ENCODE measurements around the gene ZFHX3. TPM values are rescaled to one million over a fixed set of nuclear protein-coding genes. Genes with fewer than 3 reads are reported as not detected.

ZFHX3 gene
- total and polyA plus RNA-seq, 2 donors (not counting 1 experiment from before 2014, with no cell fraction given): 0.54 to 6.6 TPM

GRCh38 chr16:72905581-72905980 is 142.3 kb downstream of the ZFHX3 start:
- 79% methylated on average over 3 of the region's 4 CpGs for WGBS (ENCODE audit: insufficient coverage)
- POLR2A ChIA-PET: no interaction called here
- Mint-ChIP-seq H3K27ac (no peak overlapping the region), H3K9me3 (ENCODE audit: insufficient read depth) (no peaks in the 10 kb centered on the region), H3K4me3 (no peak overlapping the region), H3K27me3 (no peaks in the 10 kb centered on the region), H3K4me1 (peaks cover 10% of the 10 kb centered on the region)
- intact Hi-C loops (cut with micrococcal nuclease): no loop called here
- Histone ChIP-seq H3K4me2 (replicated peaks; ENCODE audit: low read depth, low read length, poor library complexity, severe bottlenecking) (no peak overlapping the region), H4K20me1 (ENCODE audit: control insufficient read depth, insufficient read depth, low read length, poor library complexity, severe bottlenecking) (no peaks in the 10 kb centered on the region), H3K79me2 (ENCODE audit: control insufficient read depth, insufficient read depth, low read length) (no peaks in the 10 kb centered on the region), H2AFZ (ENCODE audit: insufficient read depth, low read depth, low read length, poor library complexity, severe bottlenecking) (no peak overlapping the region), H3K9ac (ENCODE audit: low read length) (no peak overlapping the region), H3K27ac (ENCODE audit: low read length in 2 of 2) (no peak overlapping the region), H3K27me3 (replicated peaks in 1 of 4; ENCODE audit: control extremely low read depth in 1 of 4, control insufficient read depth in 3 of 4, insufficient read depth in 4 of 4, low read length in 3 of 4) (no peaks in the 10 kb centered on the region), H3K4me3 (ENCODE audit: control extremely low read depth in 1 of 5, extremely low read depth in 1 of 5, insufficient read depth in 1 of 5, low read depth in 2 of 5, low read length in 4 of 5) (no peak overlapping the region), H3K4me1 (ENCODE audit: control insufficient read depth in 2 of 2, insufficient read depth in 2 of 2, low read length in 2 of 2) (no peaks in the 10 kb centered on the region), H3K9me3 (ENCODE audit: control extremely low read depth in 1 of 3, control insufficient read depth in 2 of 3, insufficient read depth in 1 of 3, low read length in 2 of 3) (no peaks in the 10 kb centered on the region), H3K36me3 (replicated peaks in 1 of 2; ENCODE audit: control extremely low read depth in 1 of 2, control insufficient read depth in 1 of 2, extremely low read depth in 1 of 2, insufficient read depth in 2 of 2, low read length in 1 of 2) (no peaks in the 10 kb centered on the region)
- DNase-seq: no peak
- CTCF ChIA-PET: no interaction called here
- no peak for ATAC-seq (ENCODE audit: low read depth)
- TF ChIP-seq, protein P1, sequence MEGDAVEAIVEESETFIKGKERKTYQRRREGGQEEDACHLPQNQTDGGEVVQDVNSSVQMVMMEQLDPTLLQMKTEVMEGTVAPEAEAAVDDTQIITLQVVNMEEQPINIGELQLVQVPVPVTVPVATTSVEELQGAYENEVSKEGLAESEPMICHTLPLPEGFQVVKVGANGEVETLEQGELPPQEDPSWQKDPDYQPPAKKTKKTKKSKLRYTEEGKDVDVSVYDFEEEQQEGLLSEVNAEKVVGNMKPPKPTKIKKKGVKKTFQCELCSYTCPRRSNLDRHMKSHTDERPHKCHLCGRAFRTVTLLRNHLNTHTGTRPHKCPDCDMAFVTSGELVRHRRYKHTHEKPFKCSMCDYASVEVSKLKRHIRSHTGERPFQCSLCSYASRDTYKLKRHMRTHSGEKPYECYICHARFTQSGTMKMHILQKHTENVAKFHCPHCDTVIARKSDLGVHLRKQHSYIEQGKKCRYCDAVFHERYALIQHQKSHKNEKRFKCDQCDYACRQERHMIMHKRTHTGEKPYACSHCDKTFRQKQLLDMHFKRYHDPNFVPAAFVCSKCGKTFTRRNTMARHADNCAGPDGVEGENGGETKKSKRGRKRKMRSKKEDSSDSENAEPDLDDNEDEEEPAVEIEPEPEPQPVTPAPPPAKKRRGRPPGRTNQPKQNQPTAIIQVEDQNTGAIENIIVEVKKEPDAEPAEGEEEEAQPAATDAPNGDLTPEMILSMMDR (IDR thresholded peaks at IDR 0.05): no peak
- no peak for TF ChIP-seq EZH2 (IDR thresholded peaks at IDR 0.05; ENCODE audit: borderline replicate concordance, insufficient read depth, low read depth, low read length, poor library complexity, severe bottlenecking)

DNA sequence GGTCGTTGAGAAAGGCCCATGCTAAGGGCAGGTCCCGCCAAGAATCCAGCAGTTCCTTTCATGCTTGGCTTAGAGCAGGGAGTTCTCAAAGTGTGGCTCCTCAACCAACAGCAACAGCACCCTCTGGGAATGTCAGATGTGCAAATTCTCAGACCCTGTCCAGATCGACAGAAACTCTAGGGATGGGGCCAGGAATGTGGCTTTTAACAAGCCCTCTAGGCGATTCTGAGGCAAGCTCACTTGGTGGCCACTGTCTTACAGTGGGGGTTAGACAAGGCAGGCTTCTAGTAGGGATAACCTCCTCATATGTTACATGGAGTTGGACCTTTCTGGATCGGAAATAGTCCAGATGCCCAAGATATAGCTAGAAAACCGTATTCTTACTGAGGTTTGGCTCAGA is 144.8 kb downstream of the ZFHX3 start:
- no peak overlapping the region for H3K27ac ChIP-seq (ENCODE audit: low read length in 2 of 2)
- H3K36me3 ChIP-seq (replicated peaks in 1 of 2; ENCODE audit: control extremely low read depth in 1 of 2, control insufficient read depth in 1 of 2, extremely low read depth in 1 of 2, insufficient read depth in 2 of 2, low read length in 1 of 2): no peaks in the 10 kb centered on the region
- H2AFZ ChIP-seq (ENCODE audit: insufficient read depth, low read depth, low read length, poor library complexity, severe bottlenecking): no peak overlapping the region
- peaks cover 3% of the 10 kb centered on the region for H3K4me1 Mint-ChIP-seq
- TF ChIP-seq, protein P1 (IDR thresholded peaks at IDR 0.05): no peak
- no peak for TF ChIP-seq EZH2 (IDR thresholded peaks at IDR 0.05; ENCODE audit: borderline replicate concordance, insufficient read depth, low read depth, low read length, poor library complexity, severe bottlenecking)
- H3K4me1 ChIP-seq (ENCODE audit: control insufficient read depth in 2 of 2, insufficient read depth in 2 of 2, low read length in 2 of 2): no peaks in the 10 kb centered on the region
- no peak overlapping the region for H3K27ac Mint-ChIP-seq
- POLR2A ChIA-PET: no interaction called here
- no peaks in the 10 kb centered on the region for H3K27me3 ChIP-seq (replicated peaks in 1 of 4; ENCODE audit: control extremely low read depth in 1 of 4, control insufficient read depth in 3 of 4, insufficient read depth in 4 of 4, low read length in 3 of 4)
- intact Hi-C loops (cut with micrococcal nuclease): no loop called here
- no peaks in the 10 kb centered on the region for H3K9me3 Mint-ChIP-seq (ENCODE audit: insufficient read depth)
- no peak for ATAC-seq (ENCODE audit: low read depth)
- H3K4me2 ChIP-seq (replicated peaks; ENCODE audit: low read depth, low read length, poor library complexity, severe bottlenecking): no peak overlapping the region
- no peaks in the 10 kb centered on the region for H3K27me3 Mint-ChIP-seq
- H3K79me2 ChIP-seq (ENCODE audit: control insufficient read depth, insufficient read depth, low read length): no peaks in the 10 kb centered on the region
- no peak overlapping the region for H3K4me3 ChIP-seq (ENCODE audit: control extremely low read depth in 1 of 5, extremely low read depth in 1 of 5, insufficient read depth in 1 of 5, low read depth in 2 of 5, low read length in 4 of 5)
- DNase-seq: no peak
- no peak overlapping the region for H3K9ac ChIP-seq (ENCODE audit: low read length)
- CTCF ChIA-PET: no interaction called here
- 100% methylated on average over 3 of the region's 6 CpGs for WGBS (ENCODE audit: insufficient coverage)
- H3K4me3 Mint-ChIP-seq: no peak overlapping the region
- no peaks in the 10 kb centered on the region for H3K9me3 ChIP-seq (ENCODE audit: control extremely low read depth in 1 of 3, control insufficient read depth in 2 of 3, insufficient read depth in 1 of 3, low read length in 2 of 3)
- H4K20me1 ChIP-seq (ENCODE audit: control insufficient read depth, insufficient read depth, low read length, poor library complexity, severe bottlenecking): no peaks in the 10 kb centered on the region

Data from B cell (primary cell).